ENCODE results near the gene MROH7.

DNA sequence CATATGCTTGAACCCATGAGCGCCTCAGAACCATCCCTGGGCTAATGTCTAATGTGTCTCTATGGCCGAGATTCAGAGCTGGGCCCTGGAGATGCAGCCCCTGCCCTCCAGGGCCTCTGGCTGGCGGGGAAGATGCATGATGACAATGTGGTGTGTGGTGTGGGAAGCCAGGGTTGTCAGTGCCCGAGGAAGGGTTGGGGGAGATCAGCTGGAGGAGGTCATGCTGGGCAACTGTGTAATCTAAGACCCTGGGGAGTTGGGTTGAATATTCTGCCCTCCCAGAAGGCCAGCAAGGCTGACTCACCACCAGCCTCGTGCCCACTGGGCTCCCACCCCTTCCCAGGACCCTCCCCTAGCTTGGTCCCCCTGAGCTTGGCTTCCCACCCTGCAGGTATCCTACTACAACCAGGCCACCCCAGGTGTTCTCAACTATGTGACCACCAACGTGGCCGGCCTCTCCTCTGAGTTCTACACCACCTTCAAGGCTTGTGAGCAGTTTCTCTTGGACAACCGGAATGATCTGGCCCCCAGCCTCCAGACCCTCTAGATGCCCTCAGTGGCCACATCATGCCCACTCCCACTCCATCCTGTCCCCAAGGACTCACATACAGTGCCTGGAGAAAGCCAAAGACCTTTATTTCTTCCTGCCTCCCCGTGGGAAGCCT lies 32.9 kb upstream of the MROH7 start:
- no peak for TF ChIP-seq EZH2phosphoT487 (IDR thresholded peaks at IDR 0.05; ENCODE audit: borderline replicate concordance)
- TF ChIP-seq, protein P1, sequence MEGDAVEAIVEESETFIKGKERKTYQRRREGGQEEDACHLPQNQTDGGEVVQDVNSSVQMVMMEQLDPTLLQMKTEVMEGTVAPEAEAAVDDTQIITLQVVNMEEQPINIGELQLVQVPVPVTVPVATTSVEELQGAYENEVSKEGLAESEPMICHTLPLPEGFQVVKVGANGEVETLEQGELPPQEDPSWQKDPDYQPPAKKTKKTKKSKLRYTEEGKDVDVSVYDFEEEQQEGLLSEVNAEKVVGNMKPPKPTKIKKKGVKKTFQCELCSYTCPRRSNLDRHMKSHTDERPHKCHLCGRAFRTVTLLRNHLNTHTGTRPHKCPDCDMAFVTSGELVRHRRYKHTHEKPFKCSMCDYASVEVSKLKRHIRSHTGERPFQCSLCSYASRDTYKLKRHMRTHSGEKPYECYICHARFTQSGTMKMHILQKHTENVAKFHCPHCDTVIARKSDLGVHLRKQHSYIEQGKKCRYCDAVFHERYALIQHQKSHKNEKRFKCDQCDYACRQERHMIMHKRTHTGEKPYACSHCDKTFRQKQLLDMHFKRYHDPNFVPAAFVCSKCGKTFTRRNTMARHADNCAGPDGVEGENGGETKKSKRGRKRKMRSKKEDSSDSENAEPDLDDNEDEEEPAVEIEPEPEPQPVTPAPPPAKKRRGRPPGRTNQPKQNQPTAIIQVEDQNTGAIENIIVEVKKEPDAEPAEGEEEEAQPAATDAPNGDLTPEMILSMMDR (conservative IDR thresholded peaks at IDR 0.05; ENCODE audit: low read length), result no peak
